C4-2B (cell line): ENCODE results near the gene KDM4F.

Source experiments
- CTCF ChIP-seq: fragments of 450-650 bp; conservative IDR thresholded peaks from 2 replicates; pipeline ENCODE4 v1.5.1; 2017; ENCODE audit warnings: mild to moderate bottlenecking
- ZFX ChIP-seq: fragments of 450-650 bp; IDR thresholded peaks from 2 replicates; pipeline ENCODE4 v1.6.1; 2017

- TF ChIP-seq CTCF (no peak), ZFX (no peak)
These were observed 37.8 kb downstream of the KDM4F start for GRCh38 chr11:95086836-95087570.
